Measurements from ENCODE around the gene IRF3.

Gene IRF3

GRCh38 chr19:49687566-49688316 lies 22.1 kb upstream of the IRF3 start:
- no peak for DNase-seq (ENCODE audit: low read depth in 2 of 2)

- no peak for DNase-seq (ENCODE audit: low read depth in 2 of 2)
Observed at GRCh38 chr19:49687150-49687549, 21.5 kb upstream of the IRF3 start.

- no peak for DNase-seq (ENCODE audit: low read depth in 2 of 2)
Observed at GRCh38 chr19:49686503-49687088, 20.9 kb upstream of the IRF3 start.

- DNase-seq (ENCODE audit: low read depth in 2 of 2): no peak
Observed at GRCh38 chr19:49685845-49686332, 20.2 kb upstream of the IRF3 start.

GRCh38 chr19:49684983-49685553 lies 19.4 kb upstream of the IRF3 start:
- no peak for DNase-seq (ENCODE audit: low read depth in 2 of 2)

- no peak for DNase-seq (ENCODE audit: low read depth in 2 of 2)
Observed at GRCh38 chr19:49684251-49684982, 18.8 kb upstream of the IRF3 start.

- no peak for DNase-seq (ENCODE audit: low read depth in 2 of 2)
Observed at GRCh38 chr19:49683814-49684250, 18.2 kb upstream of the IRF3 start.

GRCh38 chr19:49682274-49682673 lies 16.6 kb upstream of the IRF3 start:
- DNase-seq (ENCODE audit: low read depth in 2 of 2): no peak

GRCh38 chr19:49681830-49682229 lies 16.2 kb upstream of the IRF3 start:
- DNase-seq (ENCODE audit: low read depth in 2 of 2): no peak

- peak; percentile 81 to 95 for DNase-seq (ENCODE audit: low read depth in 2 of 2)
Observed at GRCh38 chr19:49680421-49681351, 15.0 kb upstream of the IRF3 start.

- DNase-seq (ENCODE audit: low read depth in 2 of 2): no peak
Observed at GRCh38 chr19:49679771-49680413, 14.2 kb upstream of the IRF3 start.

GRCh38 chr19:49678985-49679770 lies 13.5 kb upstream of the IRF3 start:
- DNase-seq (ENCODE audit: low read depth in 2 of 2): no peak

GRCh38 chr19:49677901-49678674 lies 12.4 kb upstream of the IRF3 start:
- peak; percentile 53 to 73 for DNase-seq (ENCODE audit: low read depth in 2 of 2)

GRCh38 chr19:49677231-49677900 lies 11.7 kb upstream of the IRF3 start, which contains the start of gene PRMT1:
Gene PRMT1, plus strand, starts transcription at chr19:49677271. Its CDS starts 10 bp downstream, at chr19:49677281.
- DNase-seq (ENCODE audit: low read depth in 2 of 2): no peak

- peak; percentile 98 to 99 for DNase-seq (ENCODE audit: low read depth in 2 of 2)
Observed at GRCh38 chr19:49676784-49677230, 11.2 kb upstream of the IRF3 start.

- DNase-seq (ENCODE audit: low read depth in 2 of 2): peak in 1 of 2 experiments; percentile 71
Observed at GRCh38 chr19:49676136-49676783, 10.6 kb upstream of the IRF3 start.

GRCh38 chr19:49672131-49672919 lies 6.7 kb upstream of the IRF3 start:
- DNase-seq (ENCODE audit: low read depth in 2 of 2): peak in 1 of 2 experiments; percentile 68
